Measurements from ENCODE around the gene CADM4.

DNA sequence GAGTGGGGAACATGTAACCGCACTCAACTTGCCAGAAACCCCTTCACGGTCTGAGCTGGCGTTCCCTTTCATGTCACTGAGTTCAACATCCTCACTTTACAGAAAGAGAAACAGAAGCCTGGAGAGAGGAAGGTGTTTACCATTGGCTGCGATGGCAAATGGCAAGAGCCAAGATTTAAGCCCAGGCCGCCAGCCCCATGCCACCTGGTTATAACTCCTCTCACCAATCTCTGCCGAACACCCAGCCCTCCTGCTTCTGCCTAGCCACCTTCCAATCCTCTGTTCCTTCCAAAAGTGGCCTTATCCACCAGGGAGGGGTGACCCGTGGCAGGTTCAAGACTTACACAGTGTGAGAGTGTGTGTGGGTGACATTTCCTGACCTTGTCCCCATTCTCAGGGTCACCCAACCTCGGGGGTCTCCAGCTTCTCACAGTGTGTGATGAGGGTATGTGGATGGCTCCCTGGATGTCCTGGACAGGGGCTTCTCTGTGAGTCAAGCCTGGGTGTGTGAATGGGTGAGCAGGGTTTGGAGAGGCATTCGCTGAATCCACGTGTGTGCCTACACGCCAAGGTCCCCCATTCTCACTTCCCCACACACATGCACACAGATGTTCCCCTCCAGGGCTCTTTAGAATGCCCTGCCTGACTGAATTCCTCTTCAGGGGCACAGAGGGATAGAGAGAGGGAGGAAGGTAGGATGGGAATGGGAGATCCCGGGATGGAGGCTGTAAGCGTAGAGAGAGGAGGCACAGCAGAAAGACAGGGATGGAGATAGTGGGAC lies 1.2 kb downstream of the CADM4 start:
- TF ChIP-seq, protein P1, sequence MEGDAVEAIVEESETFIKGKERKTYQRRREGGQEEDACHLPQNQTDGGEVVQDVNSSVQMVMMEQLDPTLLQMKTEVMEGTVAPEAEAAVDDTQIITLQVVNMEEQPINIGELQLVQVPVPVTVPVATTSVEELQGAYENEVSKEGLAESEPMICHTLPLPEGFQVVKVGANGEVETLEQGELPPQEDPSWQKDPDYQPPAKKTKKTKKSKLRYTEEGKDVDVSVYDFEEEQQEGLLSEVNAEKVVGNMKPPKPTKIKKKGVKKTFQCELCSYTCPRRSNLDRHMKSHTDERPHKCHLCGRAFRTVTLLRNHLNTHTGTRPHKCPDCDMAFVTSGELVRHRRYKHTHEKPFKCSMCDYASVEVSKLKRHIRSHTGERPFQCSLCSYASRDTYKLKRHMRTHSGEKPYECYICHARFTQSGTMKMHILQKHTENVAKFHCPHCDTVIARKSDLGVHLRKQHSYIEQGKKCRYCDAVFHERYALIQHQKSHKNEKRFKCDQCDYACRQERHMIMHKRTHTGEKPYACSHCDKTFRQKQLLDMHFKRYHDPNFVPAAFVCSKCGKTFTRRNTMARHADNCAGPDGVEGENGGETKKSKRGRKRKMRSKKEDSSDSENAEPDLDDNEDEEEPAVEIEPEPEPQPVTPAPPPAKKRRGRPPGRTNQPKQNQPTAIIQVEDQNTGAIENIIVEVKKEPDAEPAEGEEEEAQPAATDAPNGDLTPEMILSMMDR (IDR thresholded peaks at IDR 0.05 in 2 of 3, conservative IDR thresholded peaks at IDR 0.05 in 1 of 3; ENCODE audit: borderline replicate concordance in 1 of 3, insufficient read depth in 1 of 3, low read depth in 2 of 3, low read length in 2 of 3) = no peak
- no peak for TF ChIP-seq SP1 (IDR thresholded peaks at IDR 0.05; ENCODE audit: low read depth)
